ENCODE measurements around the gene C1R. TPM values are rescaled to one million over a fixed set of nuclear protein-coding genes. Genes with fewer than 3 reads are reported as not detected.
"Not testable (repeated sequence)": the region's sequence is repeated elsewhere in the genome, so short reads cannot be mapped to it uniquely, and the experiment has no call there.

C1R gene
- polyA plus RNA-seq, 1 experiment = 703 TPM

- CTCF ChIA-PET = interaction anchor here (0.7 to 7.2 kb wide), 30 partner anchors 9 to 187 kb away, joined by 3 to 151 read pairs (median 6); partner anchors contain the start of genes C12orf57, C1RL, LPCAT3 and PEX5
- Histone ChIP-seq H3K4me3 (ENCODE audit: low read depth, low read length) (peak within 1 kb of the TSS; percentile 43), H3K36me3 (ENCODE audit: control insufficient read depth, insufficient read depth, low read length) (peaks cover 2% of the 10 kb centered on the region; the same call in 1 of the 2 replicates), H3K27me3 (ENCODE audit: control insufficient read depth, insufficient read depth, low read length) (no peaks in the 10 kb centered on the region)
- POLR2A ChIA-PET = interaction anchor here (0.6 to 1.1 kb wide), 6 partner anchors 8 to 371 kb away, joined by 3 to 12 read pairs (median 3); no protein-coding TSS in a partner anchor
- peak; percentile 97 for DNase-seq (ENCODE audit: low read depth)
- peak; percentile 88 for TF ChIP-seq CTCF (IDR thresholded peaks at IDR 0.05; ENCODE audit: insufficient read depth, low read depth, low read length)
Measured at GRCh38 chr12:7060353-7060954, 31.8 kb downstream of the C1R start, which contains the start of gene C1S. TSS of gene C1S (plus strand) at chr12:7060718. CDS start at chr12:7061913, 1,195 bp downstream.

GRCh38 chr12:7059780-7060179, 32.5 kb downstream of the C1R start:
- ChIA-PET POLR2A (interaction anchor here (0.5 to 1.0 kb wide), 4 partner anchors 9 to 936 kb away, joined by 3 to 12 read pairs (median 4); no protein-coding TSS in a partner anchor), CTCF (interaction anchor here (0.6 to 7.2 kb wide), 24 partner anchors 9 to 456 kb away, joined by 3 to 151 read pairs (median 8); partner anchors contain the start of genes C12orf57, C1RL, LPCAT3 and PEX5)
- Histone ChIP-seq H3K4me3 (ENCODE audit: low read depth, low read length) (no peak overlapping the region), H3K27me3 (ENCODE audit: control insufficient read depth, insufficient read depth, low read length) (no peaks in the 10 kb centered on the region), H3K36me3 (ENCODE audit: control insufficient read depth, insufficient read depth, low read length) (no peaks in the 10 kb centered on the region; the same call in 1 of the 2 replicates)
- DNase-seq (ENCODE audit: low read depth) = no peak
- TF ChIP-seq CTCF (IDR thresholded peaks at IDR 0.05; ENCODE audit: insufficient read depth, low read depth, low read length) = no peak

GRCh38 chr12:7058850-7059395, 33.3 kb downstream of the C1R start:
- H3K4me3 ChIP-seq (ENCODE audit: low read depth, low read length) = no peak overlapping the region
- no peak for TF ChIP-seq CTCF (IDR thresholded peaks at IDR 0.05; ENCODE audit: insufficient read depth, low read depth, low read length)
- H3K27me3 ChIP-seq (ENCODE audit: control insufficient read depth, insufficient read depth, low read length) = no peaks in the 10 kb centered on the region
- CTCF ChIA-PET = interaction anchor here (0.9 to 7.2 kb wide), 8 partner anchors 10 to 93 kb away, joined by 3 to 151 read pairs (median 8); partner anchors contain the start of genes C1RL and LPCAT3
- H3K36me3 ChIP-seq (ENCODE audit: control insufficient read depth, insufficient read depth, low read length) = no peaks in the 10 kb centered on the region
- POLR2A ChIA-PET = no interaction called here
- no peak for DNase-seq (ENCODE audit: low read depth)

- CTCF ChIA-PET = interaction anchor here (0.9 to 7.2 kb wide), 8 partner anchors 10 to 92 kb away, joined by 3 to 151 read pairs (median 8); partner anchors contain the start of genes C1RL and LPCAT3
- Histone ChIP-seq H3K27me3 (ENCODE audit: control insufficient read depth, insufficient read depth, low read length) (no peaks in the 10 kb centered on the region; the same call in 1 of the 2 replicates), H3K36me3 (ENCODE audit: control insufficient read depth, insufficient read depth, low read length) (no peaks in the 10 kb centered on the region), H3K4me3 (ENCODE audit: low read depth, low read length) (no peak overlapping the region)
- no peak for TF ChIP-seq CTCF (IDR thresholded peaks at IDR 0.05; ENCODE audit: insufficient read depth, low read depth, low read length)
- POLR2A ChIA-PET = no interaction called here
- DNase-seq (ENCODE audit: low read depth) = no peak
Measured at GRCh38 chr12:7058163-7058845, 33.9 kb downstream of the C1R start.

GRCh38 chr12:7055736-7056135, 36.5 kb downstream of the C1R start:
- POLR2A ChIA-PET = not testable (repeated sequence)

More at GRCh38 chr12:7055736-7056135, 36.5 kb downstream of the C1R start:
- not testable (repeated sequence) for H3K4me3 ChIP-seq (ENCODE audit: low read depth, low read length); H3K27me3 ChIP-seq (ENCODE audit: control insufficient read depth, insufficient read depth, low read length); H3K36me3 ChIP-seq (ENCODE audit: control insufficient read depth, insufficient read depth, low read length); DNase-seq (ENCODE audit: low read depth)
- CTCF ChIA-PET = interaction anchor here (0.6 to 7.2 kb wide), 5 partner anchors 13 to 55 kb away, joined by 3 to 151 read pairs (median 4); partner anchors contain the start of gene C1RL

Data from BJ (cell line).